Heart left ventricle (tissue), 16 donors: ENCODE data around the gene CFAP299. TPM values are rescaled to one million over a fixed set of nuclear protein-coding genes. Genes with fewer than 3 reads are reported as not detected.

ENCODE experiments used
- ATAC-seq, 4 donors: fragments of 200-7000 bp; cut with Tn5 transposase; one replicate each; pipeline ENCODE4 v1.9.1; 2020 to 2022; ENCODE audit warnings: moderate library complexity in 4 of 4, mild to moderate bottlenecking in 3 of 4, moderate number of reproducible peaks in 1 of 4
- DNase-seq, 5 donors: peaks; one replicate each; pipeline ENCODE4 v3.0.0-alpha.2; 2020
- H3K27ac ChIP-seq, 12 donors: fragments of 200-600 bp; sonication (generic) in 4 of 12; one replicate each; pipeline versions ENCODE4 v1.5.0 to v1.8.0; 2016 to 2022; ENCODE audit warnings: mild to moderate bottlenecking in 2 of 12
- H3K27me3 ChIP-seq, 9 donors: fragments of 200-600 bp; sonication (generic) in 2 of 9; one replicate each; pipeline versions ENCODE4 v1.5.1 to v1.8.0; 2016 to 2022; ENCODE audit warnings: mild to moderate bottlenecking in 3 of 9
- H3K36me3 ChIP-seq, 9 donors: fragments of 200-600 bp; sonication (generic) in 2 of 9; one replicate each; pipeline versions ENCODE4 v1.5.0 to v1.8.0; 2018 to 2022; ENCODE audit warnings: mild to moderate bottlenecking in 2 of 9
- H3K4me1 ChIP-seq, 12 donors: fragments of 200-600 bp; sonication (generic) in 4 of 12; one replicate each; pipeline versions ENCODE4 v1.5.0 to v1.8.0; 2016 to 2022; ENCODE audit warnings: mild to moderate bottlenecking in 3 of 12
- H3K4me3 ChIP-seq, 12 donors: fragments of 200-600 bp; sonication (generic) in 4 of 12; one replicate each; pipeline versions ENCODE4 v1.5.0 to v1.8.0; 2017 to 2022; ENCODE audit warnings: mild to moderate bottlenecking in 9 of 12, moderate library complexity in 4 of 12
- H3K9me3 ChIP-seq, 12 donors: fragments of 200-600 bp; sonication (generic) in 4 of 12; one replicate each; pipeline versions ENCODE4 v1.5.0 to v1.8.0; 2016 to 2022; ENCODE audit warnings: mild to moderate bottlenecking in 1 of 12
- CTCF ChIP-seq, 12 donors: fragments of 200-600 bp; sonication (generic) in 4 of 12; IDR thresholded peaks; one replicate each; pipeline versions ENCODE4 v1.5.0 to v1.8.0; 2018 to 2022; ENCODE audit warnings: antibody characterized with exemption in 12 of 12, mild to moderate bottlenecking in 5 of 12
- POLR2A ChIP-seq, 2 donors: fragments of 450-650 bp; IDR thresholded peaks; one replicate each; pipeline ENCODE4 v1.6.1; 2017; ENCODE audit warnings: antibody characterized with exemption in 2 of 2, mild to moderate bottlenecking in 2 of 2, moderate library complexity in 2 of 2
- WGBS, 4 donors: extraction: QIAGEN DNeasy Blood & Tissue Kit in 2 of 4; methylation state at CpG; one replicate each; pipeline versions ENCODE4 v1.1.5 to v1.1.7; 2013 to 2018; 5-methylcytosine and 5-hydroxymethylcytosine counted together
- intact Hi-C, 10 donors: fragments of 100-400 bp; cut with DNase I; formaldehyde crosslinking; loops; one replicate each; pipeline versions ENCODE4 v1.11.1 to v1.14.2; 2022
- polyA plus RNA-seq, 2 donors: library from polyadenylated mRNA; stranded (reverse); fragments of 200-250 nt; gene quantifications; one replicate each; pipeline ENCODE4 v1.2.3, GENCODE V29; 2013
- total RNA-seq, 9 donors: library from RNA; depleted of rRNA in 2 of 9; stranded (reverse); fragments of >200 nt in 2 of 9; fragmentation: NEBNext Ultra II Directional in 3 of 9; extraction: Animal tissue kit (Norgen Biotek cat#: 25700) in 3 of 9; gene quantifications; one replicate each; pipeline versions ENCODE4 v1.1.0 to v1.2.4, GENCODE V29; 2016 to 2023
- donor health status: ischemic (EF 13 %, LVEDD 7.1; RV severe dilation, severe dysfunction).
- donor health status: healthy with polysubstance abuse.
- donor health status: DM: no; HTN: yes; CAD: no.
- donor health status: DM: no; HTN: no; CAD: no.
- donor health status: ischemic (EF 25% LVEDD 6.9; RV normal size, moderate dysfunction).
- donor health status: ischemic (EF 25% LVEDD 5.7; RV mildly dilated, moderate dysfunction).
- donor health status: healthy.
- donor health status: DM: yes; HTN: yes; CAD: no.
- donor health status: ischemic (EF 35%, LVEDD 5.7; RV mildly dilated, moderate dysfunction).
- donor health status: nonischemic (EF 11% LVEDD 7.7; RV severe dilation, severe dysfunction).
- donor health status: DM: yes; HTN: yes; CAD: no.
- donor health status: PGD.
- donor health status: ischemic (EF 29% LVEDD 5.4; RV normal size, mild dysfunction).
- donor health status: nonischemic (EF 23%, LVEDD 6.1; RV moderate dilation, normal function).

Gene CFAP299
- total and polyA plus RNA-seq, 11 donors: 0.25 TPM; not detected in 10

DNA sequence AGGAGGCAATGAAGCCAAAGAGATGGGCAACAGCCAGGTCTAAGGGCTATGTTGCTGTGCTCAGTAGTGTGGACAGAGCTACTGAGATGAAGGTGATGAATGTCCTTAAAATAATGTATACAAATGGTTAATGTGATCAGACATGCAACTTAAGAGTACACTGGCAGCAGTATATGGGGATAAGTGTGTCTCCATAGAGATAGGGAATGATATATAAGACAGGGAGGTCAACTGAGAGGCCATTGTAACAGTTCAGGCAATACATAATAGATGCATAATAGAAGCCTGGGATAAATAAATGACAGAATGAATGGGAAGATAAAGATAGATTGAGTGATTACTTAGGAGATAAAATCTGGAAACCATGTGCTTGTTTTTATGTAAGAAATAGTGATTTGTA is 250.0 kb downstream of the CFAP299 start:
- Histone ChIP-seq H3K27me3 (no peaks in the 10 kb centered on the region), H3K4me1 (no peaks in the 10 kb centered on the region), H3K9me3 (no peaks in the 10 kb centered on the region), H3K36me3 (no peaks in the 10 kb centered on the region), H3K4me3 (no peak overlapping the region), H3K27ac (no peak overlapping the region)
- ATAC-seq: no peak
- intact Hi-C loops: no loop called here
- no peak for TF ChIP-seq POLR2A (IDR thresholded peaks at IDR 0.05)
- TF ChIP-seq CTCF (IDR thresholded peaks at IDR 0.05): no peak
- no peak for DNase-seq

GRCh38 chr4:80586716-80587115 is 251.2 kb downstream of the CFAP299 start:
- H3K4me3 ChIP-seq: no peak overlapping the region
- H3K9me3 ChIP-seq: no peaks in the 10 kb centered on the region
- TF ChIP-seq POLR2A (IDR thresholded peaks at IDR 0.05) (no peak), CTCF (IDR thresholded peaks at IDR 0.05) (no peak)
- no peaks in the 10 kb centered on the region for H3K27me3 ChIP-seq
- H3K27ac ChIP-seq: no peak overlapping the region
- ATAC-seq: no peak
- WGBS, 4 donors: 76 to 85% (median 84%) methylated on average over 2 of the region's 2 CpGs
- intact Hi-C loops: no loop called here
- no peaks in the 10 kb centered on the region for H3K4me1 ChIP-seq
- H3K36me3 ChIP-seq: no peaks in the 10 kb centered on the region
- no peak for DNase-seq

- Histone ChIP-seq H3K27ac (no peak overlapping the region), H3K9me3 (no peaks in the 10 kb centered on the region), H3K27me3 (no peaks in the 10 kb centered on the region), H3K4me3 (no peak overlapping the region), H3K4me1 (no peaks in the 10 kb centered on the region), H3K36me3 (no peaks in the 10 kb centered on the region)
- DNase-seq (no peak), ATAC-seq (no peak)
- TF ChIP-seq POLR2A (IDR thresholded peaks at IDR 0.05) (no peak), CTCF (IDR thresholded peaks at IDR 0.05) (no peak)
- intact Hi-C loops: no loop called here
- WGBS, 4 donors: 73 to 82% (median 77%) methylated on average over 2 of the region's 2 CpGs
Measured at GRCh38 chr4:80587871-80588385, 252.4 kb downstream of the CFAP299 start.

DNA sequence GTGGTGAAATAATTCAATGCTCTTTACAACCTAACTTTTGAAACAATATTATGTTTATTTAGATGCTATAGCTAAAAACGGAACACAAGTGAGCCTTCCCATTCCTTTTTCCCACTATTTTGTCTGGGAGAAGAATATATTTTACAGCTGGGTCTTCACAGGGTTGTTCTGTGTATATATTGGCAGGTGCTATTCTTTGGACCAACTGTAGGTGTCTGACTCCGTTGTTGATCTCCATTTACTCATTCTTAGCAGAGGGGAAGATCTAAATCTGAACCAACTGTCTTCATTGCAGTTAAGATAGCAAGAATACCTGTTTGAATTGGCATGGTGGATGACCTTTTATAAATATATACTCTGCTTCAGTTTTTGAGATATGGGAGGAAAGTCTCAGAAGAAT is 257.4 kb downstream of the CFAP299 start:
- ATAC-seq: no peak
- TF ChIP-seq POLR2A (IDR thresholded peaks at IDR 0.05) (no peak), CTCF (IDR thresholded peaks at IDR 0.05) (no peak)
- Histone ChIP-seq H3K9me3 (no peaks in the 10 kb centered on the region), H3K4me1 (no peaks in the 10 kb centered on the region), H3K27ac (no peak overlapping the region), H3K27me3 (no peaks in the 10 kb centered on the region), H3K36me3 (no peaks in the 10 kb centered on the region), H3K4me3 (no peak overlapping the region)
- intact Hi-C loops: no loop called here
- 31 to 52% (median 43%) methylated on average over 2 of the region's 2 CpGs for WGBS, 4 donors
- no peak for DNase-seq
